GM19438 (cell line): ENCODE measurements around the gene GPR45.

ENCODE experiments used
- ATAC-seq: cut with Tn5 transposase; IDR thresholded peaks from one replicate; pipeline ENCODE4 v1.9.1; 2021; ENCODE audit warnings: low read depth; ENCODE audit not compliant: unreplicated experiment

Gene GPR45

DNA sequence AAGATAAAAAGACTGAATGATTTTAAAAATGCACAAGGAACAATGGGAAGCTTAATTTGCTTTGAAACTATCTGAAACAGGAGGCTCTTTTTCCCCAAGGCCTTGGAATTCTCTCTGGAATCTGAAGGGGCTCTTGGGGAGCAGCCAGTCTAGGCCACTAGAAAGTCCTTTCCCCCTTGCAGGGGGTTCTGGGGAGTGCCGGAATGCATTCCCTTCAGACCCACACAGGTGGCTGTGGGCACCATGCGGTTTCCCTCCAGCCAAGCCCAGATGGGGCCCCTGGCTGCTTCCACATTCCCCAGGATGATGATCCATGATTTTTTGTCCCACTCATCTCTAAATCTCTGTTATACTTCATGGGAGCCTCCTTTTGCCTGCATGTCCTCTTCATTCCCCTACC is 10.7 kb downstream of the GPR45 start:
- ATAC-seq, result no peak

DNA sequence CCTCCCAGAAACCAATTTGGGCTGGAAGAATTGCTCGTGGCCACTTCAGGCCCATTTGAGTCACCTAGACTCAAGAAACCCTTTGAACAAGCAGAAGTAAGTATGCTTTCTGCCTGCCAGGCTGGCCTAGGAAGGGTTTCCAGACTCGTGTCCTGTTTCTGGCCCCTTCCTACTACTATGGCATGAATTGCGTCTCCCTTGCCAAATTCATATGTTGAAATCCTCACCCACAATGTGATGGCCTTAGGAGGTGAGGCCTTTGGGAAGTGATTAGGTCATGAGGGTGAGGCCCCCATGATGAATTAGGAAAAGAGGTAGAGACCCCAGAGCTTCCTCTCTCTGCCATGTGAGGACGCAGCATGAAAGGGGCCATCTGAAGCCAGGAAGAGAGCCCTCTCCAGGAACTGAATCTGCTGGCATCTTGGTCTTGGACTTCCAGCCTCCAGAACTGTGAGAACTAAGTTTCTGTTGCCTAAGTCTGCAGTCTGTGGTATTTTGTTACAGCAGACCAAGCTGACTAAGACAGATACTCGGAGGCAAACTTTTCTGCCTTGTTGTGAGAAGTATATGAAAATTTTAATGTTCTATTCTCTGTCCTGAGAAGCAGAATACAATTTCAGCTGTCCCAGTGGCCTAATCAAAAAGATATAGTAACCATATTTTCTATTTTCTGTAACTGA is 13.1 kb downstream of the GPR45 start:
- no peak for ATAC-seq

DNA sequence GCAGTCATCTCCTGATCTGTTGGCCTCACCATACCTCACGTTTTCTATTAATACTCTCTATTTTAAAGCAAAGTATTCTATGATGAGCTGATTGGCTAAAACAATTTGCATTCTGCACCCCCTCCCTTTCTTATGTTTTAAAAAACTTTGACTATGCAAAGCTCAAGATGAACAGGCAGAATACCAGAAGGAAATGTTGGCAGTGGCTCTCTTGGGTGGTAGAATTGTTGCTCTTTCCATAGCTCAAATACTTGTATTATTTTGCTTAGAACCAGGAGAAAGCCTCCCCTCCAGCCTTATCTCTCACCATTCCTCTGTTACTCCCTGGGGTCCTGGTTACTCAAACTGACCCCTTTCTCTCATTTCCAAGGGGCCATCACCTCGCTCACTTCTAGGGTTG is 14.4 kb downstream of the GPR45 start:
- no peak for ATAC-seq

DNA sequence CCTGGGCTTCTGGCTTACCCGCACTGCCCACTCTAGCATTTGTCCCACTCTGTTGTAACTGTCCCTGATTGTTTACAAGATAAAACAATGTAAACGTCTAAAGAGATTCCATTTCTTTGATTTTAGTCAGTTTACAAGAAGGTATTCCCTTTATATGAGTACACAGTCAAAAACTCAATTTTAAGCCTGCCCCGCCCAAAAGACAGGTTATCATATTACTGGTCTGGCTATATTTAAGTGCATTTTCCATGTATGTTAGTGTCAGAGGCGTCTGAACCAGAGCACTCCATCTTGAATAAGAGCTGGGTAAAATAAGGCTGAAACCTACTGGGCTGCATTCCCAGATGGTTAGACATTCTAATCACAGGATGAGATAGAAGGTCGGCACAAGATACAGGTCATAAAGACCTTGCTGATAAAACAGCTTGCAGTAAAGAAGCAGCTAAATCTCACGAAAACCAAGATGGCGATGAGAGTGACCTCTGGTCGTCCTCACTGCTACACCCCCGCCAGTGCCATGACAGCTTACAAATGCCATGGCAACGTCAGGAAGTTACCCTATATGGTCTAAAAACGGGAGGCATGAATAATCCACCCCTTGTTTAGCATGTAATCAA is 15.0 kb downstream of the GPR45 start:
- ATAC-seq, result no peak

DNA sequence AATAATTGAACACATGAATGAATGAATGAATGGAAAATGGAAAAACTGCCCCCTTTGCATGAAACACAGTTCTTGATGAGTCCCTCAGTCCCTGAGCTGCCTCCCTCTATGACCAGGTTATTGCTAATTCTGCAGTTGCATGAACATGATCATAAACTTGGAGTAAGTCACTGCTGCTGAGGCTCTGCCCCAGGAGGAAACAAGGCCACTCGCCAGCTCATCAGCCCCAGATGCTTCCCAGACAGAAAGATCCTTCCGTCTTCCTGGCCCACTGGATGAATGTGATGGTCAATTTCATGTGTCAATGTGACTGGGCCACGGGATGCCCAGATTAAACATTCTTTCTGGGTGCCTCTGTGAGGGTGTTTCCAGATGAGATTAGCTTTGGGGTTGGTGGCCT is 16.4 kb downstream of the GPR45 start:
- no peak for ATAC-seq

DNA sequence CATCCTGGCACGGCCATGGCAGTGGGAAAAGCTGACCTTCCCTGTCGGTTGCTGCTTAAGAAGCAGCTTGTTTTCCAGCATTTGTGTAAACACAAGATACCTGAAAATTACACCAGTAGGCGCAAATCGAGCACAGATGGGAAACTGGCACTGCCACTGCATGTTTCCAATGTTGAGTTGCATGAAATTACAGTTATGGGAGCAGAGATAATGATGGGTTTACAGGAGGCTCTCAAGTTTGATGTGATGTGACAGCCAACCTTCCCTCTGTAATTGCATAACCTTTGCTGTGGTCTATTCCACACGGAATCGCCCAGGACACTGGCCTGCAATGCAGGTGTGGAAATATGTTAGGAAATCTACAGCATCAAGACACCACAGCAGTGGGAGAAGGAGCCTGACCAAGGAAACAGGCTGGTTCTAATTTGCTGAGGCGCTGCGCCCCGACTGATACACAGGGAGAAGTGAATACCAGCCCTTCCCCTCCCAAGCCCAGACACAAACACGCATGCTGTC is 17.4 kb downstream of the GPR45 start:
- ATAC-seq, result no peak

DNA sequence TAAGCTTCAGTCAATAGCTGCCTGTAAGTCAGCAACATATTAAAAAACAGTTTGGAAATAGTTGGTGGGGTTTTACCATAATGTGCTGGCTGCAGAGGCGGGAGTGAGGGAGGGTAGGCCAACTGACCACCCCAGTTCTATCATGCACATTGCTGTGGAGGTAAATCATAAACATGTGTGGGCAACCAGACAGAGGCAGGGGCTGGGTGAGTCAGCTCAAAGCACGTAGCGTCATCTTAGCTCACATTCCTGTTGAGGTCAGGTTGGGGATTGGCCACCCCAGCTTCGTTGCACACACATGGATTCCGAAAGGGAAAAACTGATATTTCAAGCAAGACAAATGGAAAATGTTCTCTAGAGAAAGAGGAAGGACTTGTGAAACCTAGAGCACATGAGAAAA is 19.5 kb downstream of the GPR45 start:
- no peak for ATAC-seq

DNA sequence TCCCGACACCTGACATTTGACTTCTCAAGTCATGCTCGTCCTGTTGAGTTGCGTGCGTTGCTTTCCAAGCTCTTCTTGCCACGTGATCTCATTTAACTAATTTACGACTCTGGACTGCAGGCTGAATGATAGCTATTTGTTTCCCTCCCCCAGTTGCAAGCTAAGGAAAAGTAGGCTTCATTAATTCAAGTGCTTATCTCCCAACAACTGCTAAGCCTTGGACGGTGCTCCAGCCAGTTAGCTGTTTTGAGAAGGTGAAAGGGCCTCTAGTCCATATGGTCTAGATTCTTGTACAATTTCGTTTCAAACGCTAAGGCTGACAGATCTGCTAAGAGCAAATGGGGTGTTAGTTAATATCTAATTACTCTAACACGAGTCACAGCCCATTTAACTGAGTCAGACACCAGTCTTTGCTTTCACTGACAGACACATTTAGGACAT is 21.1 kb downstream of the GPR45 start:
- ATAC-seq, result no peak

DNA sequence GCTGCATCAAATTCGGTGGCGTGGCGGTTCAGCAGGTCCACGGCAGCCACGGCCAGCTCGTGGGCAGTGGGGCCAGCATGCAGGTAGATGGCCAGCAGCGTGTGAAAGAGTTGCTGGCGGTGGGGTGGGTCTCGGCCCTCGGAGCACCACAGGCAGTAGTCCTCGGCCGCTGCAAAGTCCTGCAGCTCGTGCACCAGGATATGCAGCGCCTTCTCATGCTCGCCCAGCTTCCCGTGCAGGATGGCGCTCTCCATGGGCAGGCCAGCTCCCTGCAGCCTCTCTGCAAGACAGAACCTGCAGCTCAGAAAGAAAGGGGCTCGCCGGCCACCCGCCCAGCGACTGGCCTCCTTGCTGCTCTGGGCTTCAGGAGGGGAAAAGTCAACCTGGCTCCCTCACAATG is 27.9 kb downstream of the GPR45 start:
- no peak for ATAC-seq

DNA sequence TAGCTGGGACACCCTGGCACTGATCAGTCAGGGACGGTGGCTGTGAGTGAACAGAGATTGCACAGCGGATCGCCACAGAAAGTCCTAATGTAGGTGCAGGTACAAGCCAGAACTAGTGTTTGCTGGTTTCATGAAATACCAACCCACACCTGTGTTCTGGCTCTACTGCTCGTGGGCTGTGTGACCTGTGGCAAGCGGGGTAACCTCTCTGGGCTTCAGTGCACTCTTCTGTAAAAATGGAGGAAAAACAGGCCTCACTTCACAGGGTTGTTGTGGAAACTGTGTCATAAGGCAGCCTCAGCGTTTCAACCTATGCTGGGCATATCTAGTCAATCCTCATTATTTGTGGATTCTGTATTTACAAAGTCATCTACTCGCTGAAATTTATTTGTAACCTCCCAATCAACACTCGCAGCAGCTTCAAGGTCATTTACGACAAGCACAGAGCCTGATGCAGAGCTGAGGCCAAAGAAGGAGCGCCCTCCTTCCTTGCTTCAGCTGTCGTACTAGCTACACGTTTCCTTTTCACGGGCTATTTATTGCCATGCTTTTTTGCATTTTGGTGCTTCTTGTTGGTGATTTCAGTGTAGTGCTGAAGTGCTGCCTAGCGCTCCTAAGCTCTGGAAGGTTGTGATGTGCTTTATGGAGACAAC is 30.0 kb downstream of the GPR45 start:
- no peak for ATAC-seq

DNA sequence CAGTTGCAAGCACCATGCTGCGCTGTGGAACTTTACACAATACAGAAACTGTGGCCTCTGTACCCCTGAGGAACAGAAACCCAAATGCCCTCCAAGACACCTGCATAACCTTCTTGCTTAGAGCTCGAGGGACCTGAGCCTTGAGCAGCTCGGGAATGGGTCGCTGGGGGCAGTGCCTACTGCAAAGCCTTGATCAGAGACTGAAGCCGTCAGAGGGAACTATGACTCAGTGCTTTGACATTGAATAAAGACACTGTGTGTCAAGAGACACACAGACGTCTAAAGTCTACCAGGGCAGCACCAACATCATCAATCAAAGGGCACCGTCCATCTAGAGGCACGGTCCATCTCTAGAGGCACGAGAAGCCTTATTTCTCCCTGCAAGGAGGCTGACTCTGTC is 30.6 kb downstream of the GPR45 start:
- no peak for ATAC-seq

DNA sequence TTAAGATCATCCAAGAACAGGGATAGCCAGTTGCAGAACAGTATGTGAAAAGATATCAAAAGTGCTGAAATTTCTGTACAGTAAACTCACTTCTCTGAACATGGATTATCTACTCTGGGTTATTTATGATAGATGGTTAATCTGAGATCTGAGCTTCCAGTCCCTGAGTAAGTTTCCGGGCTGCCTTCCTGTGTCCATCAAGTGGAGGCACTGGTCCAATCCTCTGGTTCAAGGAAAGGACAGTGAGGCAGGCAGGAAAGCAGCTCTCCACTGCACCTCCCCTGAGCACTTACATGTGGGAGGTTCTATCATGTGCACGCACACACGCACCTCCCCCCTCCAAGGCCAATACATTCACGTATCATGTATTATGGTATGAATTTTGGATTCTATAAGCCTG is 32.5 kb downstream of the GPR45 start:
- ATAC-seq, result no peak

DNA sequence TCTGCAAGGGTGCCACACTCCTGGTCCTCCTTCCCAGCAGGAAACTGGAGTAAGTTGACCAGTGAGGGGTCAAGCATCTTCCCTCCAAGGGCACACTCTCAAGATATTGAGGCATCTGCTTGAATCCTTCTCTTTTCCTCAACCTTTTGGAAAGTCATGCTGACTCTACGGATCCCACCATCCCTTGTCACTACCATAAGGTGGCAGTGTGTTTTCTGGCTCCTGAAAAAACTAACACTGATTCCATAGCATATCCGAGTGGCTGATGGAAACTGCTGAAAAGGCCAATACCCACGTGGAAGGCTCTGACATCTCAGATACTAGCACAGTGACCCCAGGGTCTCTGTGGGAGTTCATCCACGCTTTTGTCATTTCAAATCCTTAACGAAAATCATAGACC is 37.1 kb downstream of the GPR45 start:
- no peak for ATAC-seq

DNA sequence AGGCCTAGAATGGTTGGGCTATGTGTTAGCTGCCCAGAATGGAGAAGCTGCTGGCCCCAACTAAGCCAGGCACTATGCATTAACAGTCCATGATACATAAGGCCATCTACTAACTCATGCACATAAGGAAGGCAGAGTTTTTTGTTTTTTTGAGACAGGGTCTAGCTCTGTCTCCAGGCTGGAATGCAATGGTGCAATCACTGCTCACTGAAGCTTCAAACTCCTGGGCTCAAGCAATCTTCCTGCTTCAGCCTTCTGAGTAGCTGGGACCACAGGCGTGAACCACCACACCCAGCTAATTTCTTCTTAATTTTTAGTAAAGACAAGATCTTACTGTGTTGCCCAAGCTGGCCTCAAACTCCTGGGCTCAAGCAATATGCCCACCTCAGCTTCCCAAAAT is 37.6 kb downstream of the GPR45 start:
- ATAC-seq, result no peak

DNA sequence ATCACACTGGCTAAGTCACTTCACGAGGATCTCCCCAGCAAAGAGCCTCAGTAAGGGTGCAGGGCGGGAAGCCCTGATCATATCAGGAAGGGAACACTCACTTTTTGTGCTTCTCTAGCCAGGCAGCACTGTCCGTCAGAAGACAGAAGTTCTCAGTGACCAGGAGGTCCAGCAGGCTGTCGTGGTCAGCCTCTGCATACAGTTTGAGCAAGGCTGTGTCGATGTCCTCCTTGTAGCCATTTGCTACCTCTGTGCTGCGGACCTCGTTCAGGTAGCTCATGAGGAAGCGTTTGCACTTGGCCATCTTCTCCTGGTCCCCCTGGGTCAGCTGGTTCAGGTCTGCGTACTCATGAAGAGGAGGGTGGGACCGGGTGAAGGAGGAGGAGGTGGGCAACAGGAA is 38.7 kb downstream of the GPR45 start:
- no peak for ATAC-seq

DNA sequence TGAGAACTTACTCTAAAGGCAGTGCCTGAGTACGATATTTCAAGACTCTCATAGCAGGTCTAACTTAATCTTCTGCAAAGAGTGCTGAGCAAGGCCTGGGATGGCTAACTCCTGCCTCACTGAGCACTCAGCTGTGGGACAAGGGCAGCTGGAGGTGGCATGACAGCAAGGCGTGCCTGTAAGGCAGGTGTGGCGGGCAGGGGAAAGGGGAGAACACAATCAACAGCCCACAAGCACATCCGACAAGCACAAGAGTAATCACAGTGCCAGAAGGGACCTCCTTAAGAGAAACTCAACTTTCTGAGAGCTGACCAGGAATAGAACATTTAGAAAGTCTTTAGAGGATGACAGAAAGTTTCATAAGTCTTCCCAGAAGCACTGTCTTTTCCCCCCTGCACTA is 42.0 kb downstream of the GPR45 start:
- no peak for ATAC-seq

DNA sequence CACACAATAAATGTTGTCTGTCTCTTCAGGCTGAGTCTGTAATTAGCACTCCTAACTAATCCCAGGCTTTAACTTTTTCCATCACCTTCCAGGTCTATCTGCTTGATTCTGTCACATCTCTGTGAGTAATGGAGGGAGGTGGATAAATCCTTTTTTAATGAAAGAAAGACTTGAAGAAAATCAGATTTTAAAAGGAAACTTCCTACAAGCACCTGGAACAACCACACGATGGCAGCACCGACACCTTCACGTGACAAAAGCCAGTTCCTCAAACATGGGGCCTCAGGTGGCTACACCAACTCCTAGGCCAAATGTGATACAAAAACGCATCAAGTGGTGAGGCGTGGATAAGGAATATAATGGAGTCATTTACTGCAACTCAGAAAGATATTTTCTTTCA is 46.1 kb downstream of the GPR45 start:
- ATAC-seq, result no peak

DNA sequence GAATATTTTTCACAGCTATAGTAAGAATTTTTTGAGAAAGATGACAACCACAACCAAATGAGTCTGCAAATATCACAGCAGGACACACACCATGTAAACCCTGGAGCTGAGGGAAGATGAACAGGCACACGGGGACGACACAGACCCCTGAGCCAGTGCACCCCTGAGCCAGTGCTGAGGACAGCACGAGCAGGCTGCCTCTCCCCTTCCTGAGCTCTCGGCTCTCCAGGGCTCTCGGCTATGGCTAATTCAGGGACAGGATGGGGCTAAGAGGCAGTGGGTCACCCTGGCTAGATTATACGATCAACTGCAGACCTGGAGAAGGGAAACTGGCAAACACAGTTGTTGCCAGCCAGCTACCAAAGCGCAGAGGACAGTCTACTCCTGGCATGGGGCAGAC is 46.6 kb downstream of the GPR45 start:
- ATAC-seq, result no peak

DNA sequence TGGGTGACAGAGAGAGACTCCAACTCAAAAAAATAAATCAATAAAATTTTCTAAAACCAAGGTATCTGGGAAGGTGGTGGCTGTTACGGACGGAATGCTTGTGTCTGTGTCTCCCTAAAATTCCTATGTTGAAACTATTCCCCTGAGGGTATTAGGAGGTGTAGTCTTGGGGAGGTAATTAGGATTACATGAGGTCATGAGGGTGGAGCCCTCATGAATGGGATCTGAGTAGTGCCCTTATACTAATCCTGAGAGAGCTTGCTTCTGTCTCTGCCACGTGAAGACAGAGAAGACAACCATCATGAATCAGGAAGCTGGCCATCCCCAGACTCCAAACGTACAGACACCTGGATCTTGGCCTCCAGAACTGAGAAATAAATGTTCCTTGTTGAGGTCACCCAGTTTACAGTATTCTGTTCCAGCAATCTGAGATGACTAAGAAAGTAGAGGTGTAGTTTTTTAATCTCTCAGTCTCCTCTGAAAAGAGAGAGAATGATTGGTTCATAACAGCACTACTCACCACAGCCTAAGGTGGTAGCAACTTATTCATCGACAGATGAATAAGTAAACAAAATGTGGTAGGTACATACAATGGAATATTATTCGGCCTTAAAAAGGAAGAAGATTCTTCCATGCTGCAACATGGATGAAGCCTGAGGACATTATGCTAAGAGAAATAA is 49.6 kb downstream of the GPR45 start:
- no peak for ATAC-seq

DNA sequence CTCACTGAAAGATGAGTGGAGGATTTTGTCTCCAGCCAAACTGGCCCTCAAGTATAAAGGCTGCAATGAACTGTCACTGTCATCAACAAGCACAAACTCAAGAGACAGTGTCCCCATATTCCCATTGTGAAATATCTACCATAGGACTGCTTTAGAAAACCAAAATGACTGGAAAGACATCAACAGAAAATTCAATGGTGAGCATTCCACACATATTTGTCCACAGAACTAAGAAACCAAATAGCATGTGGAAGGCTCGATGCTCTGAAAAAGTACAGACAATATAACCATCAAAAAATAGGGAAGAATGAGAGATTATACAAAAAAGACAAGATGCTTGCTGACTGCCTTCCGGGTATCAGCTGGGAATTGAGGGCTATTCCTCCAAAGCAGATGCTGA is 50.4 kb downstream of the GPR45 start:
- ATAC-seq, result no peak
